Activated naive CD8-positive, alpha-beta T cell treated with anti-CD3 and anti-CD28 coated beads for 36 hours (primary cell): ENCODE results near the gene BTLA. TPM values are rescaled to one million over a fixed set of nuclear protein-coding genes. Genes with fewer than 3 reads are reported as not detected.
"Not testable (repeated sequence)": the region's sequence is repeated elsewhere in the genome, so short reads cannot be mapped to it uniquely, and the experiment has no call there.

ENCODE experiments used
- DNase-seq: peaks from one replicate; pipeline ENCODE4 v3.0.0; 2021
- H3K27ac Mint-ChIP-seq: one replicate; pipeline ENCODE4 v1.8.0; 2022; ENCODE audit warnings: mild to moderate bottlenecking, moderate library complexity, mixed read lengths
- H3K27me3 Mint-ChIP-seq: one replicate; pipeline ENCODE4 v1.8.0; 2022; ENCODE audit warnings: mild to moderate bottlenecking, mixed read lengths
- H3K36me3 Mint-ChIP-seq: one replicate; pipeline ENCODE4 v1.8.0; 2021; ENCODE audit warnings: mild to moderate bottlenecking, mixed read lengths
- H3K4me1 Mint-ChIP-seq: one replicate; pipeline ENCODE4 v1.8.0; 2021; ENCODE audit warnings: mixed read lengths
- H3K4me3 Mint-ChIP-seq: one replicate; pipeline ENCODE4 v1.8.0; 2022; ENCODE audit warnings: mild to moderate bottlenecking, moderate library complexity, mixed read lengths
- H3K9me3 Mint-ChIP-seq: one replicate; pipeline ENCODE4 v1.8.0; 2022; ENCODE audit warnings: mixed read lengths
- total RNA-seq, 2 experiments: library from RNA; stranded (reverse); gene quantifications; one replicate each; pipeline ENCODE4 v1.2.3, GENCODE V29; 2021

Gene BTLA
- total RNA-seq, 2 experiments from 2014 or later = 34.1 to 41.2 TPM

DNA sequence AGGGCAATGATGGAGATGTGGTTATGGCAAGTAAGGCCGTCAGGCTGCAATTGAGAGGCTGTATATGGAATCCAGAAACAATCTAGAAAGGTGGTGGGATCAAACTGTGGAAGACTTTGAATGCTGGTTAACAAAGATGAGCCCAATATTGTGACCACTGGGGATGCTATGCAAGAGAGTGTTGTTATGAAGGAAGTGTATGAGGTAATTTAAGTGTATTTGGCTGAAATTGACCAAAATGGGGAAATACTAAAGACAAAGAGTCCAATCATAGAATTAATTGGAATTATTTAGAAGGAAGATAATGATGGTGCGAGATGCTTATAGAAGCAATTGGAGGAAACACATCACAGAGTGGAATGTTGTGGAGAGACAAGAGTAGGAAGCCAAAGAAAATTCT is 24.5 kb downstream of the BTLA start:
- Mint-ChIP-seq H3K36me3 (peaks cover 79% of the 10 kb centered on the region), H3K4me1 (peaks cover 59% of the 10 kb centered on the region), H3K4me3 (no peak overlapping the region), H3K27me3 (no peaks in the 10 kb centered on the region), H3K27ac (peak overlapping the region; percentile 22), H3K9me3 (peaks cover 3% of the 10 kb centered on the region)
- DNase-seq = no peak

DNA sequence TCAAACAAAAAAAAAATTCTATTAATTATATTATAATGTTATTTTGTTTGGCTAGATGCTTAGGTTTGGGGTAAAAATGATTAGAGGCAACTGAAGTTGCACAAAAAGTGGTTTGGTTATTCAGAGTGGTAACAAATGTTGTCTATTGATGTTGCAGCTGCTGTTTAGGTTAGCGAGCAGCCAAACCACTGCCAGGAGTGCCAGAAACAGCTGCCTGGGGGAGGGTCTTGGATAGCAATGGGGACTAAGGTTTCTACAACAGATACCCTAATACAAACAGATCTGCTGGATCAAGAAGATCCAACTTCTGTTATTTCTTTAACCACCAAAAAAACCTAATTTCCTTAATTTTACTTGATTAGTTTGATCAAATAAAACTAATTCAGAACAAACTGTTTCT is 26.6 kb downstream of the BTLA start:
- H3K9me3 Mint-ChIP-seq = peaks cover 3% of the 10 kb centered on the region
- peaks cover 68% of the 10 kb centered on the region for H3K4me1 Mint-ChIP-seq
- no peak for DNase-seq
- no peaks in the 10 kb centered on the region for H3K27me3 Mint-ChIP-seq
- peak overlapping the region; percentile 49 for H3K27ac Mint-ChIP-seq
- no peak overlapping the region for H3K4me3 Mint-ChIP-seq
- H3K36me3 Mint-ChIP-seq = peaks cover 75% of the 10 kb centered on the region

GRCh38 chr3:112471596-112472325 is 27.5 kb downstream of the BTLA start:
- H3K27me3 Mint-ChIP-seq = no peaks in the 10 kb centered on the region
- peaks cover 4% of the 10 kb centered on the region for H3K9me3 Mint-ChIP-seq
- H3K4me1 Mint-ChIP-seq = peaks cover 73% of the 10 kb centered on the region
- no peak overlapping the region for H3K4me3 Mint-ChIP-seq
- H3K27ac Mint-ChIP-seq = peak overlapping the region; percentile 72
- peaks cover 74% of the 10 kb centered on the region for H3K36me3 Mint-ChIP-seq
- DNase-seq = no peak

DNA sequence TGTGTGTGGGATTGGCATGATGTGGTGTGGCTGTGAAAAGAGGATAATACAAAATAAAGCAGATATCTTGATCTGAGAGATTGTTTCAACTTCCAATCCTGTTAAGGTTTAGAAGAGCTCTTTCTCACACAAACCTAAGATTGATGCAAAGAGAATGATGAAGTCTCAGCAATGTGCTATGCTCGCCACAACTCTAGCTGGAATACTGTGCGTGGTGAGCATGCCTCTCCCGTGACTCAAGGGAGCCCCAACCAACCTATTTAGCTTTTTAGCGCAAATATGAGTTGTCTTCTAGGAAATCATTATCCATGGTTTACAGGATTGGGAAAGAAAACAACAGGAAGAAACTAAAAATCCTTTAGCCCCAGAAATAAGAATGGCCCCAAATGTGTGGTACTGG is 28.5 kb downstream of the BTLA start:
- H3K4me3 Mint-ChIP-seq = no peak overlapping the region
- no peak for DNase-seq
- peaks cover 4% of the 10 kb centered on the region for H3K9me3 Mint-ChIP-seq
- H3K4me1 Mint-ChIP-seq = peaks cover 79% of the 10 kb centered on the region
- peak overlapping the region; percentile 57 for H3K27ac Mint-ChIP-seq
- peaks cover 80% of the 10 kb centered on the region for H3K36me3 Mint-ChIP-seq
- H3K27me3 Mint-ChIP-seq = no peaks in the 10 kb centered on the region

GRCh38 chr3:112469671-112470070 is 29.6 kb downstream of the BTLA start:
- peaks cover 3% of the 10 kb centered on the region for H3K9me3 Mint-ChIP-seq
- H3K27ac Mint-ChIP-seq = peak overlapping the region; percentile 30
- peaks cover 81% of the 10 kb centered on the region for H3K4me1 Mint-ChIP-seq
- H3K27me3 Mint-ChIP-seq = no peaks in the 10 kb centered on the region
- H3K4me3 Mint-ChIP-seq = no peak overlapping the region
- DNase-seq = no peak
- H3K36me3 Mint-ChIP-seq = peaks cover 81% of the 10 kb centered on the region

GRCh38 chr3:112467539-112467938 is 31.7 kb downstream of the BTLA start:
- Mint-ChIP-seq H3K27me3 (no peaks in the 10 kb centered on the region), H3K4me1 (peaks cover 82% of the 10 kb centered on the region), H3K36me3 (peaks cover 79% of the 10 kb centered on the region), H3K27ac (peak overlapping the region; percentile 36), H3K4me3 (no peak overlapping the region), H3K9me3 (peaks cover 8% of the 10 kb centered on the region)
- no peak for DNase-seq

- no peak overlapping the region for H3K27ac Mint-ChIP-seq
- H3K4me1 Mint-ChIP-seq = peaks cover 83% of the 10 kb centered on the region
- H3K36me3 Mint-ChIP-seq = peaks cover 77% of the 10 kb centered on the region
- peaks cover 17% of the 10 kb centered on the region for H3K9me3 Mint-ChIP-seq
- H3K27me3 Mint-ChIP-seq = no peaks in the 10 kb centered on the region
- no peak for DNase-seq
- no peak overlapping the region for H3K4me3 Mint-ChIP-seq
These were observed 33.3 kb downstream of the BTLA start for GRCh38 chr3:112466020-112466419.

DNA sequence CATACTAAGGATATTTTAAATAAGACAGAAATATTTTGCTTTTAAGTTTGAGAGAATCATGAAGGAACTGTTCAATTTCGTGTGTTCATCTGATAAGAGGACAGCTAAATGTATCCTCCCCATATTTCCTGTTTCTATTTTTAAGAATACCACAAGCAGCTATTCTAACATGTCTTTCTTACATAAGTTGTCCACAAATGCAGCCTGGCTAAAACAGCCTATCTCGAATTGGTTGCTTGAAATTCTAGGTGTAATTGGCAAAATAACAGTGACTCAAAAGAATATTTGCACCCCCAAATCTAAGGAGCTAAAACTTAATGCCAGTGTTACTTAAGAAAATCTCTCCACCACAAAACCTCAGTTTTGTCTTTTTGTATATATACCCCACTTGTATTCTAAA is 35.0 kb downstream of the BTLA start:
- peaks cover 84% of the 10 kb centered on the region for H3K4me1 Mint-ChIP-seq
- peak overlapping the region; percentile 90 for H3K27ac Mint-ChIP-seq
- H3K36me3 Mint-ChIP-seq = peaks cover 75% of the 10 kb centered on the region
- H3K4me3 Mint-ChIP-seq = peak overlapping the region; percentile 54
- no peaks in the 10 kb centered on the region for H3K27me3 Mint-ChIP-seq
- H3K9me3 Mint-ChIP-seq = peaks cover 26% of the 10 kb centered on the region
- DNase-seq = no peak

GRCh38 chr3:112463250-112463649 is 36.0 kb downstream of the BTLA start:
- Mint-ChIP-seq H3K36me3 (peaks cover 70% of the 10 kb centered on the region), H3K27me3 (no peaks in the 10 kb centered on the region), H3K27ac (peak overlapping the region; percentile 90), H3K9me3 (peaks cover 26% of the 10 kb centered on the region), H3K4me3 (peak overlapping the region; percentile 54), H3K4me1 (peaks cover 78% of the 10 kb centered on the region)
- DNase-seq = no peak

GRCh38 chr3:112461787-112462186 is 37.5 kb downstream of the BTLA start:
- peaks cover 69% of the 10 kb centered on the region for H3K36me3 Mint-ChIP-seq
- not testable (repeated sequence) for H3K4me3 Mint-ChIP-seq, DNase-seq, H3K27me3 Mint-ChIP-seq
- H3K9me3 Mint-ChIP-seq = peaks cover 23% of the 10 kb centered on the region
- H3K4me1 Mint-ChIP-seq = peaks cover 69% of the 10 kb centered on the region
- peak overlapping the region; percentile 85 for H3K27ac Mint-ChIP-seq

DNA sequence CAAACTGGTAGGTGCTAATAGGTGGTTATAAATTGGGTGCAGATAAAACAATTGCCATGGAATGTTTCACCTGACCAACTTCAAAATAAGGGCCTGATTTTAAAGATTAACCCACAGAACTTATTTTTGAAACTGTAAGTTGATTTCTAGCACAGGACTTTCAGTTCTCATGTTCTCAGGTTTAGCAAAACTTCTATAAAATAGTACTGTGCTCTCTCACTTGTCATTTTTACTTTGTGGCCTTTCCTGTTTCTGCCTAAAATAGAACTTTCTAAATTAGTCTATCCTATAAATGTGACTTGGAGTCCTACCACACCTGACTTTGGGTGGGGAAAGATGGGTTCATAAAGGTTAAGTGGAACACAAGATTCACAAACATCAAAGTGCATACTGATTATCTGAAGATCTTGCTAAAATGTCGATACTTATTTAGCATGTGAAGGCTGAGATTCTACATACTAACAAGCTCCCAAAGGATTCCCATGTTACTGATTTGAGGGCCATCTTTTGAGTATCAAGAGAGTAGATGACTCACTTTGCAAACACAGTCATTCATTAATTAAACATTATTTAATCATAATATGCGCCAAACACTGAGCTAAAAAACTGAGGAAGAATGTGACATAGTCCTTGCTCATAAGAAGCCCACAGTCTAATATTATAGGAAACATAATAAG is 38.6 kb downstream of the BTLA start:
- H3K4me3 Mint-ChIP-seq = peak overlapping the region; percentile 30
- peaks cover 60% of the 10 kb centered on the region for H3K36me3 Mint-ChIP-seq
- H3K27ac Mint-ChIP-seq = peak overlapping the region; percentile 85
- DNase-seq = no peak
- H3K4me1 Mint-ChIP-seq = peaks cover 60% of the 10 kb centered on the region
- no peaks in the 10 kb centered on the region for H3K27me3 Mint-ChIP-seq
- peaks cover 23% of the 10 kb centered on the region for H3K9me3 Mint-ChIP-seq

DNA sequence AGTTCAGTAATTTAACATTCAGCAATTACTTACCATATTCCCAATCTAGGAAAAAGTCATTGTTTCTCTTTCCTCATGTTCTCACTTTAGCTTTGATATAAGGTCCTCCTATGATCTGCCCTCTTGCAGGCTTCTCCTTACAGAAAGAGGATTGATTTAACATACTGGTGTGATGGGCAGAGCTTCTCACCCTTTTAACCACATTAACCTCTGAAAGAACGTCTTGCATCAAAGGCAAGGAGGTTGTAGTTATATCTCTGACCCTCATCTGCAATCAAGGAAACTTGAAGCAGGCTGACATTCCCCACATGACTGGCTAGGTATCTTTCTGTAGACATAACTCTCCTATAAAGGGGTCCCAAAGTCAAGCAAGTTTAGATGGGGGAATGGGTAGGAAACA is 39.5 kb downstream of the BTLA start:
- peak; percentile 8 for DNase-seq
- Mint-ChIP-seq H3K4me1 (peaks cover 51% of the 10 kb centered on the region), H3K4me3 (peak overlapping the region; percentile 53), H3K27me3 (no peaks in the 10 kb centered on the region), H3K9me3 (peaks cover 23% of the 10 kb centered on the region), H3K36me3 (peaks cover 52% of the 10 kb centered on the region), H3K27ac (peak overlapping the region; percentile 85)

DNA sequence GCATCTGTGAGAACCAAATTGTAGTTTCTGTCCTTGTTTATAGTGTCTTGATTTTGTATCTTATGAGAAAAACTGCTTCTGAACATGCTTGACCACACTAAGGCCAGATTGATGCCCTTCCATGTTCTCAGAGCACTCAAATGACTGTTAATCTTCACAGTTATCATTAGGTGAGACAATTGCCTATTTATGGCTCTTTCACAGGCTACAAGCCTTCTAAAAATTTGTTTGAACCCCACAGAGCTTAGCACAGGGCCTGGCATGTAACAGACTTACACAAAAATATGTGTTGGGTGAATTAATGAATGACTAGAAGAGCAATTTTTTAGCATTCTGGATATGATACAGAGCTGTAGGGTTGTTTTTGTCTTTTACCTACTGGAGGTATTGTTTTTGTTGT is 43.1 kb downstream of the BTLA start:
- peaks cover 10% of the 10 kb centered on the region for H3K9me3 Mint-ChIP-seq
- H3K36me3 Mint-ChIP-seq = peaks cover 23% of the 10 kb centered on the region
- no peak overlapping the region for H3K27ac Mint-ChIP-seq
- H3K4me3 Mint-ChIP-seq = no peak overlapping the region
- H3K27me3 Mint-ChIP-seq = no peaks in the 10 kb centered on the region
- H3K4me1 Mint-ChIP-seq = peaks cover 22% of the 10 kb centered on the region
- no peak for DNase-seq

GRCh38 chr3:112448939-112449338 is 50.3 kb downstream of the BTLA start:
- H3K9me3 Mint-ChIP-seq = peaks cover 3% of the 10 kb centered on the region
- H3K36me3 Mint-ChIP-seq = peaks cover 3% of the 10 kb centered on the region
- no peak overlapping the region for H3K4me3 Mint-ChIP-seq
- H3K27ac Mint-ChIP-seq = no peak overlapping the region
- no peak for DNase-seq
- peaks cover 17% of the 10 kb centered on the region for H3K4me1 Mint-ChIP-seq
- H3K27me3 Mint-ChIP-seq = no peaks in the 10 kb centered on the region

GRCh38 chr3:112446343-112446742 is 52.9 kb downstream of the BTLA start:
- Mint-ChIP-seq H3K27me3 (no peaks in the 10 kb centered on the region), H3K4me3 (no peak overlapping the region), H3K36me3 (peaks cover 5% of the 10 kb centered on the region), H3K4me1 (peaks cover 19% of the 10 kb centered on the region), H3K27ac (no peak overlapping the region), H3K9me3 (peaks cover 11% of the 10 kb centered on the region)
- no peak for DNase-seq

DNA sequence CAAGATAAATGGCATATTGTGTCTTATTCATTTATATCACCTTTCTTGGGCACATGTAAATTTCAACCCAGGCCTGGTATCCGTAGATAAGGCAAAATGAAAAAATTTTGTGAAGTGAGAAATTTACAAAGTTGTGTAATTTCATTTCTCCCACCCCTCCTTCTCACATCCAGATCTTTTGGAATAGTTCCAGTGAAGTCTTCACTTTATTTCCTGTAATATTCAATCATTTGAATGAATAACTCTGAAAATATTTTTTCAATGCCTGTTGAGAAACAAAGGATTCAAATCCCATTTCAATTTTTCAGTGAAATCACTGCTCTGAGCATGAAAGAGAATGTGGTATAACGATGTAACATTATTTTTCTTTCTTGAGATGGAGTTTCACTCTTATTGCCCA is 53.4 kb downstream of the BTLA start:
- Mint-ChIP-seq H3K4me1 (peaks cover 18% of the 10 kb centered on the region), H3K4me3 (no peak overlapping the region), H3K27me3 (no peaks in the 10 kb centered on the region), H3K36me3 (peaks cover 5% of the 10 kb centered on the region), H3K27ac (no peak overlapping the region), H3K9me3 (peaks cover 11% of the 10 kb centered on the region)
- DNase-seq = no peak
